HG02885 (cell line): ENCODE data around the gene ZNF467.

Experiments used
- ATAC-seq: cut with Tn5 transposase; IDR thresholded peaks from one replicate; pipeline ENCODE4 v1.9.1; 2021; ENCODE audit warnings: mild to moderate bottlenecking; ENCODE audit not compliant: unreplicated experiment, poor library complexity

The ZNF467 gene

GRCh38 chr7:149774237-149775175, 1.1 kb upstream of the ZNF467 start:
- ATAC-seq = no peak

- no peak for ATAC-seq
Observed at GRCh38 chr7:149772956-149773434, 393 bp downstream of the ZNF467 start.

- no peak for ATAC-seq
Observed at GRCh38 chr7:149772241-149772955, 990 bp downstream of the ZNF467 start.

GRCh38 chr7:149771720-149772240, 1.6 kb downstream of the ZNF467 start:
- peak; percentile 97 for ATAC-seq

- peak; percentile 15 for ATAC-seq
Observed at GRCh38 chr7:149770728-149771636, 2.4 kb downstream of the ZNF467 start.

GRCh38 chr7:149769915-149770314, 3.5 kb downstream of the ZNF467 start:
- no peak for ATAC-seq

DNA sequence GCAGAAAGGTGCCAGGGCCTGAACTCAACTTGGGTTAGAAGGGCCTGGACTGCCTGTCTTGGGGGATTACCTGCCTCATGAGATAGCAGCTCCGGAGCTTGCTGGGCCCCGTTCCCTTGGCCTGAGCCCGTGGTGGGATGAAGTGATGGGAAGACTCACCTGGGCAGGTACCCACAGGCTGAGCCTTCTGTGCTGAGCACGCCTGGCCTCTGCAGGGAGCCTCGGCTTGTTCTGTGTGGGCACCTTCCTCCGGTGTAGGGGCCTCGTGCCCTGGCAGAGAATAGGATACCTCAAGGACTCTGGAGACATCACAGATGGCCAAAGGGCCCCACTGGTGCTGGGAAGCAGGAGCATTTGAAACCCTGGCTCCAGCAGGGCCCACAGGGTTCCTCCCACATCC, 4.5 kb downstream of the ZNF467 start:
- no peak for ATAC-seq

DNA sequence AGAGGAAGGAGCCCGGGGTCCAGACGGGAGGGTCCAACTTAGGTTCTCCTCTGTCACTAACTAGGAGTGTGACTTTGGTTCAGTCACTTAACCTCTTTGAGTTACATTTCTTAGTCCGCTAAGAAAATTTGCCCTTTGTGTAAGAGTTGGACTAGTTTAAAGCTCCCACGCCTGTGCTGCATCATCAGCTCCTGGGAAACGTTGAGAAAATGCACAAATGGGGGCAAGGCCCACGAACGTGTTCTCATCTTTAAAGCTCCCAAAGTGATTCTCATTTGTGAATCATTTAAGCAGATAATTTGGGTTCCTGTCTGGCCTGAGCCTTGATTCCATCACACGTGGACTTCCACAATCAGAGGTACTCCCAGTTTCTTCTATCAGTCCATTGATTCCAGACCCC, 6.3 kb downstream of the ZNF467 start:
- ATAC-seq = no peak

- no peak for ATAC-seq
Observed at GRCh38 chr7:149766135-149766675, 7.2 kb downstream of the ZNF467 start.

- ATAC-seq = no peak
Observed at GRCh38 chr7:149765399-149766121, 7.8 kb downstream of the ZNF467 start.

GRCh38 chr7:149764481-149765398, 8.6 kb downstream of the ZNF467 start:
- ATAC-seq = no peak

DNA sequence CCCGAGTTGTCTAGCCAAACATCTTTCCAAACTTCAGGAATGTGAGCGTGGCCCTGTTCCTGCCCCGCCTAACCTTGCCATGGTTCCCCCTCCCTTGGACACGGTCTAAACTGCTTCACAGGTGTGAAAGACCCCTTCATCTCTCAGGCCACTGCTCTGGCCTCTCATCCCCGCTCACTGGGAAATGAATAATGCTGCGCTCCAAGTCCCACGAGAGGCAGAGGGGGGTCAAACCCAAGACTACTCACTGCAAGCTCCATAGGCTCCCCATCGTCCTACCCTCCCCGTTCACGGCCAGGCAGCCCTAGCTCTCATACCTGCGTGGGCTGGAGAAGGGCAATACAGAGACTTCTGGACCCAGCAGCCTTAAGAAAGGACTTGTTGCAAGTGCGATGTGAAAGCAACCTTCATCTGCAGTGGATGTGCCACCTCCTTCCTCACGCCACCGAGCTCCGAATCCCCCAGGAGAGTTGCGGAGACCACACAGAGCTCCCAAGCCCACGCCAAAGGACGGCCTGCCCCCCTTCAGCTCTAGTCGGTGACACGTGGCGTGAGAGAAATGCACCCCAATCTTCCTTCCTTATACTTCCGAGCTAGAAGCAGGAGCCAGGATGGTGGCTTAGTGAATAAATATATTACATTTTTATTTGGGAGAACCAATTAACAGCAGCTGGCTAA, 9.7 kb downstream of the ZNF467 start:
- ATAC-seq = no peak

DNA sequence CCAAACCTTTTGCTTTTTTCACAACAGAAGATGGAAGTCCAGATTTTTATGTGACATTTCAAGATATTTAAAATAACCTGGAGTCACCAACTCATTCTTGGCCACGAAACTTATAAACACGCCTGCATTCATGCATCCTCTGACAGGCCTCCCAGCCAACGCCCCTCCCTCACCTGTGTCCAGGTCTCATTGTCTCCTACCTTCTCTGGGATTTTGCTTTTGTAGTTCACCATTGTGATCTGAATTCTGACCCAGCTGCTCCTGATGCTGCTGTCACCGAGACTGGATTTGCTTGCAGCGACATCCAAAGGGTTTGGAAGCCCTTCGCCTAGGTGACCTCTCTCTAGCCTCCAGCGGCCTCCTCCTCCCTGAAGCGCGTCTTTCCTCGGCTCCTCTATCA, 10.8 kb downstream of the ZNF467 start:
- ATAC-seq = no peak

DNA sequence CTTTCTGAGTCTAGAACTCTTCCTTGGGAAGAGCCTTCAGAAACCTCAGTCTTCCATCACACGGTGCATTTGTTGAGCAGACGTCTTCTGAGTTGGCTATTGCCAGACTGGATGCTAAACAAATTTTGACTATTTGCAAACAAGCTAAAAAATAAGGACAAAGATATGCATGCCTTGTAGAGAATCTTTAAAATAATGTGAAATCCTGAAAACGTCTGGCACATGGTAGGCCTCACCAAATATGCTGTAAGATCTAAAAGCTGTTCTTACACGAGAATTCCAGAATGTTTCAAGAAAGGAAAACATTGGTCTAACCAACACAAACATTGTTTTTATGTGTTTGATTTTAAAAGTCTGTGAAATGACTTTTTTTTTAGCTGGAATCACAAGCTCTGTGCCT, 11.3 kb downstream of the ZNF467 start:
- no peak for ATAC-seq

DNA sequence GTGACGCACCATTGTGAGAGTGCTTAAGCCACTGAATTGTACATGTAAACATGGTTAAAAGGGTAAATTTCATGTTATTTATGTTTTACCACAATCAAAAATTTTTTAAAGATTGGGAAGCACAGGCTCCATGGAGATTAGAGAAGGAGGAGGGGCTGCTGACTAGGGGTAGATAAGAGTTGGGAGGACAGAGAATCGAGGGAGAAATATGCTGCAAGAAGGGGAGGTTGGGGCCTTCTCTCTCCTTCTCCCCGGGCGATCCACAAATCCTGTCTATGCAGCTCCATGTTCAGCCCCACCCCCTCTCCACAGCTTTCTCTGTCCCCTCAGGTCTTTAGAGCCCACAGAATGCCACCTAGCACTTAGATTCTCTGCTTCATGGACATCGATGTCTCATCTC, 12.1 kb downstream of the ZNF467 start:
- no peak for ATAC-seq

GRCh38 chr7:149760538-149760937, 12.8 kb downstream of the ZNF467 start:
- ATAC-seq = no peak

DNA sequence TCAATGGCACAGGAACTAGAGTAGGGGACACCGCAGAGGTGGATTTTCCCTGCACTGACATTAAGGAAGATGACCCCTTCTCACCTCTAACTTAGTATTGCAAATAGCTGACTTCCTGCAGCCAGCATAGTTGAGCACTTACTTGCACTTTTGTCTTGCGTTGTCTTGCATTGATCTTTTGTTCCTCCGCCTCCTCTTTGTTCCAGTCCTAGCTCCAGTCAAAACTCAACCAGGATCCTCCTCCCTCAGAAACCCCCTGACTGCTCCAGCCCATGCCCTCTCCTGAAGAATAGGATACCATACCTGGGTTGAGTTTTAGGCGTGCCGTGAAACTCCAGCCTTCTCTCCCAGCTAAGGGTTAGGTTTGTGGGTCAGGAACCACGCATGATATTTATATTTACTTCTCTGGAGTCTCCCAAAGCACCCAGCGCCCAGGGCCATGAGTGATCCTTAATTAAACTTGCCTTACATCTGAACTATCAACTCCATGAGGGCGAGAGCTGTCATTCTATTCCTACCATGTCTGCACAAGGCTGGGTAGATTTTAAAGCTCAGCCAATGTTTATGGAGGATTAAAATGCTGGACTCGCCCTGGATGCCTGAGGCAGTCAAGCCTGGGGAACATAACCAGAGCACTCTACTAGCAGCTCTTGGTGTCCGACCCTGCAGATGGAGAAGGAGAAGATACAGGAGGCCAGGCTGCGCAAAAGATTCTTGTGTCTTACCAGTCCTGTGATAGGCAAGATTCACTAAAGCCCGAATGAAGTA, 14.1 kb downstream of the ZNF467 start:
- no peak for ATAC-seq
